ENCODE results near the gene CCL7. TPM values are rescaled to one million over a fixed set of nuclear protein-coding genes. Genes with fewer than 3 reads are reported as not detected.

CCL7 gene
- total and polyA plus RNA-seq, 8 donors = not detected

DNA sequence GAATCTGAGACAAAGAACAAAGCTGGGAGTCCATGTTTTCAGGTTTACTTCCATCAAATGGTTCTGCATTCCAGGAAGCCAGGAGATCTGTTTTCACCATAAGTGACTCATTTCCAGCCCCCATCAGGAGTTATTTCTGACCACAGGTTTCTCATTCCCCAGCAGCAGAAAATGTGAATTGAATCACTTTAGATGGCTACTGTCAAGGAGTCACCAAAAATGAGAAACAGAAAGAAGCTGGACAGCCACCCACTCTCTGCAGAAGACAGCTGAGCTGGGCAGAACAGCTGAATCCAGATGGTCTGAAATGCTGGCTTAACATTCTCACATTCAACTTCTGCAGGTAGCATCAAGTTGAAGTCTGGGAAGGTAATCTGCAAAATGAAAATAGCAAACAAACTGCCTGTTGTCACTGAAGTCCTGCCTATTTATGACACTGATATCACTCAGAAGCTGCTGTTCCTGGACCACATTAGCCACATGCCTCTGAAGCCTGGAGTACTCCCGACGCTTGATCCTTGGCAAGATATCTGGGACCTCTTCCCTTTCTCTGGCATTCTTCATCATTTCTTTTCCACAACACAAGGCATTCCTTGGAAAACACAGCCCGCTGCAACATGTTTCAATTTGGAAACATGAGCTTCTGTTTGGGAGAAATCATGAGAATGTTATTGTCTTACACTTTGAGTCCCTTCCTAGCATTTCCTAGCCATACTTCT, 30.8 kb downstream of the CCL7 start:
- ATAC-seq = peak in 1 of 4 donors; percentile 39
- TF ChIP-seq, protein P1, sequence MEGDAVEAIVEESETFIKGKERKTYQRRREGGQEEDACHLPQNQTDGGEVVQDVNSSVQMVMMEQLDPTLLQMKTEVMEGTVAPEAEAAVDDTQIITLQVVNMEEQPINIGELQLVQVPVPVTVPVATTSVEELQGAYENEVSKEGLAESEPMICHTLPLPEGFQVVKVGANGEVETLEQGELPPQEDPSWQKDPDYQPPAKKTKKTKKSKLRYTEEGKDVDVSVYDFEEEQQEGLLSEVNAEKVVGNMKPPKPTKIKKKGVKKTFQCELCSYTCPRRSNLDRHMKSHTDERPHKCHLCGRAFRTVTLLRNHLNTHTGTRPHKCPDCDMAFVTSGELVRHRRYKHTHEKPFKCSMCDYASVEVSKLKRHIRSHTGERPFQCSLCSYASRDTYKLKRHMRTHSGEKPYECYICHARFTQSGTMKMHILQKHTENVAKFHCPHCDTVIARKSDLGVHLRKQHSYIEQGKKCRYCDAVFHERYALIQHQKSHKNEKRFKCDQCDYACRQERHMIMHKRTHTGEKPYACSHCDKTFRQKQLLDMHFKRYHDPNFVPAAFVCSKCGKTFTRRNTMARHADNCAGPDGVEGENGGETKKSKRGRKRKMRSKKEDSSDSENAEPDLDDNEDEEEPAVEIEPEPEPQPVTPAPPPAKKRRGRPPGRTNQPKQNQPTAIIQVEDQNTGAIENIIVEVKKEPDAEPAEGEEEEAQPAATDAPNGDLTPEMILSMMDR (IDR thresholded peaks at IDR 0.05) = no peak
- no peak for DNase-seq
- Histone ChIP-seq H3K27me3 (no peaks in the 10 kb centered on the region), H3K4me1 (no peaks in the 10 kb centered on the region), H3K4me3 (no peak overlapping the region), H3K9me3 (no peaks in the 10 kb centered on the region), H3K27ac (no peak overlapping the region), H3K36me3 (no peaks in the 10 kb centered on the region)
- FAIRE-seq = no peak
- 83% methylated on average over 3 of the region's 3 CpGs for WGBS, 2 donors
- intact Hi-C loops (cut with DNase I) = loop anchor here in 1 of 3 donors (10.0 kb wide), 1 partner anchor 96 kb away; no protein-coding TSS in a partner anchor

GRCh38 chr17:34301986-34302385, 32.0 kb downstream of the CCL7 start:
- TF ChIP-seq, protein P1 (IDR thresholded peaks at IDR 0.05) = no peak
- intact Hi-C loops (cut with DNase I) = loop anchor here in 1 of 3 donors (10.0 kb wide), 1 partner anchor 97 kb away; no protein-coding TSS in a partner anchor
- H3K36me3 ChIP-seq = no peaks in the 10 kb centered on the region
- no peak for FAIRE-seq
- no peaks in the 10 kb centered on the region for H3K27me3 ChIP-seq
- no peak overlapping the region for H3K27ac ChIP-seq
- no peaks in the 10 kb centered on the region for H3K9me3 ChIP-seq
- no peak for ATAC-seq
- no peaks in the 10 kb centered on the region for H3K4me1 ChIP-seq
- WGBS, 2 donors = 68% methylated on average over 2 of the region's 2 CpGs
- DNase-seq = no peak
- no peak overlapping the region for H3K4me3 ChIP-seq

- intact Hi-C loops (cut with DNase I) = loop anchor here in 1 of 3 donors (10.0 kb wide), 1 partner anchor 98 kb away; no protein-coding TSS in a partner anchor
- H3K27ac ChIP-seq = no peak overlapping the region
- WGBS, 2 donors = 75 to 92% methylated on average over 1 of the region's 1 CpG
These were observed 32.6 kb downstream of the CCL7 start for GRCh38 chr17:34302636-34303035.

DNA sequence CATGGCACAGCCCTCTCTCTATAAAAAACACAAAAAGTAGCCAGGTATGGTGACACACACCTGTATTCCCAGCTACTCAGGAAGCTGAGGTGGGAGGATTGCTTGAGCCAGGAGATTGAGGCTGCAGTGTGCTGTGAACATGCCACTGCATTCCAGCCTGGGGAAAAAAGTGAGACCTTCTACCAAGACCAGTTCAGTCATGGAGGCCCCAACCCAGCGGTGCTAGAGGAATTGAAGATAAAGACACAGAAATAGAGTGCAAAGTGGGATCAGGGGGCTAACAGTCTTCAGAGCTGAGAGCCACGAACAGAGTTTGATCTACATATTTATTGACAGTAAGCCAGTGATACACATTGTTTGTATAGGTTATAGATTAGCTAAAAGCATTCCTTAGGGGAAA, 33.6 kb downstream of the CCL7 start:
- H3K27me3 ChIP-seq = no peaks in the 10 kb centered on the region
- H3K4me1 ChIP-seq = no peaks in the 10 kb centered on the region
- 56 to 60% methylated on average over 2 of the region's 2 CpGs for WGBS, 2 donors

More at GRCh38 chr17:34302636-34303035, 32.6 kb downstream of the CCL7 start:
- Histone ChIP-seq H3K36me3 (no peaks in the 10 kb centered on the region), H3K9me3 (no peaks in the 10 kb centered on the region), H3K27me3 (no peaks in the 10 kb centered on the region), H3K4me1 (no peaks in the 10 kb centered on the region), H3K4me3 (no peak overlapping the region)
- DNase-seq (no peak), FAIRE-seq (no peak), ATAC-seq (no peak)
- TF ChIP-seq, protein P1 (IDR thresholded peaks at IDR 0.05) = no peak

More for the DNA sequence above, 33.6 kb downstream of the CCL7 start:
- FAIRE-seq = no peak
- DNase-seq = no peak
- intact Hi-C loops (cut with DNase I) = loop anchor here in 1 of 3 donors (10.0 kb wide), 1 partner anchor 99 kb away; no protein-coding TSS in a partner anchor
- Histone ChIP-seq H3K4me3 (no peak overlapping the region), H3K36me3 (no peaks in the 10 kb centered on the region), H3K27ac (no peak overlapping the region), H3K9me3 (no peaks in the 10 kb centered on the region)
- TF ChIP-seq, protein P1 (IDR thresholded peaks at IDR 0.05) = no peak
- no peak for ATAC-seq

All from pancreas (tissue), 10 donors.